ENCODE data around the gene C1orf53.

DNA sequence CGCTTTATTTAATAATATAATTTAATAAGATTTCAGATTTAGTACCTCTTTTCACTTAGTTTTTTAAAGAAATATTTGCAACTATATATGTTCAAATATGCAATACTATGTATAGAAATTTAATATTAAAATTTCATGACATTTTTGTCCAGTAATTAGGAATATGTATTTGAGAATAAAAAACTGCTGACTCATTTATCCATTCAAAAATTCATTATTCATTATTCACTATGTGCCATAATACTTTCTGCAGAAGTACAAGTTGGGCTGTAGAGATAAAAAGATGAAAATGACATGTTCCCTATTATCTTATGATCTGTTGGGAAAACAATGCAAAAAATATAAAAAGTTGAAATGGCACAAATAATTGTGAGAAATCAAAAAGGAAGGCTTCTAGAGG lies 3.4 kb upstream of the C1orf53 start:
- TF ChIP-seq GATA2 (CRISPR knock-in tag; IDR thresholded peaks at IDR 0.05) = no peak
- TF ChIP-seq SIN3A (IDR thresholded peaks at IDR 0.05; ENCODE audit: borderline replicate concordance, low read depth, low read length) = no peak
- TF ChIP-seq YY1 (IDR thresholded peaks at IDR 0.05; ENCODE audit: low read depth) = no peak
- no peak for TF ChIP-seq SMC3 (IDR thresholded peaks at IDR 0.05; ENCODE audit: low read depth, low read length)
